Activated CD4-positive, alpha-beta memory T cell treated with anti-CD3 and anti-CD28 coated beads for 36 hours (primary cell): Measurements from ENCODE around the gene EAF1. TPM values are rescaled to one million over a fixed set of nuclear protein-coding genes. Genes with fewer than 3 reads are reported as not detected.

Source experiments
- CTCF ChIA-PET: fragments of 350-600 bp; sonication (Branson Sonifier 250); formaldehyde crosslinking; loops from one replicate; lab custom pipeline; 2021; ENCODE audit warnings: antibody characterized with exemption, inconsistent platforms; lab: Charles Lee
- POLR2A ChIA-PET: fragments of 350-600 bp; sonication (Branson Sonifier 250); formaldehyde crosslinking; loops from one replicate; lab custom pipeline; 2021; ENCODE audit warnings: antibody characterized with exemption; lab: Charles Lee
- DNase-seq: peaks from one replicate; pipeline ENCODE4 v3.0.0-alpha.2; 2020
- H3K27ac Mint-ChIP-seq: one replicate; pipeline ENCODE4 v1.8.0; 2021; ENCODE audit warnings: mixed read lengths
- H3K27me3 Mint-ChIP-seq: one replicate; pipeline ENCODE4 v1.8.0; 2021; ENCODE audit warnings: mixed read lengths
- H3K36me3 Mint-ChIP-seq: one replicate; pipeline ENCODE4 v1.8.0; 2021; ENCODE audit warnings: mixed read lengths
- H3K4me1 Mint-ChIP-seq: one replicate; pipeline ENCODE4 v1.8.0; 2021; ENCODE audit warnings: low read depth, mixed read lengths
- H3K4me3 Mint-ChIP-seq: one replicate; pipeline ENCODE4 v1.8.0; 2021; ENCODE audit warnings: mild to moderate bottlenecking, mixed read lengths
- H3K9me3 Mint-ChIP-seq: one replicate; pipeline ENCODE4 v1.8.0; 2021; ENCODE audit warnings: mixed read lengths
- intact Hi-C: fragments of 100-400 bp; cut with micrococcal nuclease; formaldehyde crosslinking; loops from one replicate; pipeline ENCODE4 v1.15.1; 2023
- total RNA-seq, 2 experiments: library from RNA; stranded (reverse); gene quantifications; one replicate each; pipeline ENCODE4 v1.2.3, GENCODE V29; 2021

EAF1 gene
- total RNA-seq, 2 experiments from 2014 or later, result 23.4 to 23.6 TPM

GRCh38 chr3:15436246-15436645 is 8.8 kb downstream of the EAF1 start:
- no peak for DNase-seq
- CTCF ChIA-PET, result interaction anchor here (1.1 kb wide), 1 partner anchor 317 kb away, joined by 4 read pairs; no protein-coding TSS in a partner anchor
- intact Hi-C loops, result no loop called here
- Mint-ChIP-seq H3K27ac (no peak overlapping the region), H3K4me1 (peaks cover 26% of the 10 kb centered on the region), H3K27me3 (no peaks in the 10 kb centered on the region), H3K9me3 (no peaks in the 10 kb centered on the region), H3K36me3 (peaks cover 54% of the 10 kb centered on the region), H3K4me3 (no peak overlapping the region)
- POLR2A ChIA-PET, result no interaction called here

- Mint-ChIP-seq H3K4me3 (no peak overlapping the region), H3K4me1 (peaks cover 18% of the 10 kb centered on the region), H3K27ac (peak overlapping the region; percentile 51), H3K36me3 (peaks cover 60% of the 10 kb centered on the region), H3K27me3 (no peaks in the 10 kb centered on the region), H3K9me3 (no peaks in the 10 kb centered on the region)
- ChIA-PET POLR2A (no interaction called here), CTCF (no interaction called here)
- intact Hi-C loops, result no loop called here
- DNase-seq, result no peak
Observed at GRCh38 chr3:15438983-15439382, 11.6 kb downstream of the EAF1 start.

GRCh38 chr3:15439476-15439875 is 12.1 kb downstream of the EAF1 start:
- DNase-seq, result no peak
- CTCF ChIA-PET, result no interaction called here
- no peak overlapping the region for H3K4me3 Mint-ChIP-seq
- no peaks in the 10 kb centered on the region for H3K9me3 Mint-ChIP-seq
- H3K27me3 Mint-ChIP-seq, result no peaks in the 10 kb centered on the region
- H3K4me1 Mint-ChIP-seq, result peaks cover 18% of the 10 kb centered on the region
- intact Hi-C loops, result no loop called here
- H3K27ac Mint-ChIP-seq, result no peak overlapping the region
- peaks cover 56% of the 10 kb centered on the region for H3K36me3 Mint-ChIP-seq
- POLR2A ChIA-PET, result no interaction called here

GRCh38 chr3:15440891-15441290 is 13.5 kb downstream of the EAF1 start:
- intact Hi-C loops, result no loop called here
- peaks cover 53% of the 10 kb centered on the region for H3K36me3 Mint-ChIP-seq
- H3K27ac Mint-ChIP-seq, result peak overlapping the region; percentile 39
- CTCF ChIA-PET, result no interaction called here
- POLR2A ChIA-PET, result no interaction called here
- H3K4me3 Mint-ChIP-seq, result no peak overlapping the region
- peaks cover 18% of the 10 kb centered on the region for H3K4me1 Mint-ChIP-seq
- DNase-seq, result no peak
- no peaks in the 10 kb centered on the region for H3K27me3 Mint-ChIP-seq
- no peaks in the 10 kb centered on the region for H3K9me3 Mint-ChIP-seq

GRCh38 chr3:15443826-15444524 is 16.6 kb downstream of the EAF1 start:
- no peaks in the 10 kb centered on the region for H3K9me3 Mint-ChIP-seq
- no peak for DNase-seq
- intact Hi-C loops, result no loop called here
- no peaks in the 10 kb centered on the region for H3K27me3 Mint-ChIP-seq
- H3K4me3 Mint-ChIP-seq, result no peak overlapping the region
- no peak overlapping the region for H3K27ac Mint-ChIP-seq
- CTCF ChIA-PET, result no interaction called here
- peaks cover 15% of the 10 kb centered on the region for H3K4me1 Mint-ChIP-seq
- H3K36me3 Mint-ChIP-seq, result peaks cover 32% of the 10 kb centered on the region
- POLR2A ChIA-PET, result no interaction called here

GRCh38 chr3:15449489-15450224 is 22.3 kb downstream of the EAF1 start:
- CTCF ChIA-PET, result no interaction called here
- POLR2A ChIA-PET, result no interaction called here
- H3K4me1 Mint-ChIP-seq, result no peaks in the 10 kb centered on the region
- H3K36me3 Mint-ChIP-seq, result peaks cover 2% of the 10 kb centered on the region
- H3K27me3 Mint-ChIP-seq, result no peaks in the 10 kb centered on the region
- intact Hi-C loops, result no loop called here
- H3K9me3 Mint-ChIP-seq, result no peaks in the 10 kb centered on the region
- H3K27ac Mint-ChIP-seq, result no peak overlapping the region
- no peak overlapping the region for H3K4me3 Mint-ChIP-seq
- DNase-seq, result no peak

- H3K27ac Mint-ChIP-seq, result no peak overlapping the region
- no peaks in the 10 kb centered on the region for H3K4me1 Mint-ChIP-seq
- no peaks in the 10 kb centered on the region for H3K27me3 Mint-ChIP-seq
- no peak for DNase-seq
- ChIA-PET POLR2A (no interaction called here), CTCF (no interaction called here)
- no peak overlapping the region for H3K4me3 Mint-ChIP-seq
- intact Hi-C loops, result no loop called here
- no peaks in the 10 kb centered on the region for H3K9me3 Mint-ChIP-seq
- H3K36me3 Mint-ChIP-seq, result no peaks in the 10 kb centered on the region
Observed at GRCh38 chr3:15450438-15451215, 23.2 kb downstream of the EAF1 start.

- ChIA-PET CTCF (no interaction called here), POLR2A (no interaction called here)
- no peaks in the 10 kb centered on the region for H3K4me1 Mint-ChIP-seq
- H3K4me3 Mint-ChIP-seq, result no peak overlapping the region
- H3K27ac Mint-ChIP-seq, result no peak overlapping the region
- no peaks in the 10 kb centered on the region for H3K36me3 Mint-ChIP-seq
- H3K27me3 Mint-ChIP-seq, result no peaks in the 10 kb centered on the region
- no peak for DNase-seq
- intact Hi-C loops, result no loop called here
- H3K9me3 Mint-ChIP-seq, result no peaks in the 10 kb centered on the region
Observed at GRCh38 chr3:15451216-15452113, 24.1 kb downstream of the EAF1 start.

GRCh38 chr3:15452156-15452555 is 24.8 kb downstream of the EAF1 start:
- intact Hi-C loops, result no loop called here
- Mint-ChIP-seq H3K27me3 (no peaks in the 10 kb centered on the region), H3K36me3 (no peaks in the 10 kb centered on the region), H3K4me3 (no peak overlapping the region), H3K9me3 (no peaks in the 10 kb centered on the region), H3K27ac (no peak overlapping the region), H3K4me1 (no peaks in the 10 kb centered on the region)
- CTCF ChIA-PET, result no interaction called here
- no peak for DNase-seq
- POLR2A ChIA-PET, result no interaction called here

- ChIA-PET POLR2A (no interaction called here), CTCF (no interaction called here)
- Mint-ChIP-seq H3K36me3 (no peaks in the 10 kb centered on the region), H3K27me3 (no peaks in the 10 kb centered on the region), H3K27ac (no peak overlapping the region), H3K9me3 (no peaks in the 10 kb centered on the region), H3K4me1 (no peaks in the 10 kb centered on the region), H3K4me3 (no peak overlapping the region)
- intact Hi-C loops, result no loop called here
- no peak for DNase-seq
Observed at GRCh38 chr3:15452961-15453360, 25.6 kb downstream of the EAF1 start.

GRCh38 chr3:15453501-15453900 is 26.1 kb downstream of the EAF1 start:
- H3K4me1 Mint-ChIP-seq, result no peaks in the 10 kb centered on the region
- DNase-seq, result no peak
- no peak overlapping the region for H3K4me3 Mint-ChIP-seq
- ChIA-PET CTCF (no interaction called here), POLR2A (interaction anchor here (1.0 kb wide), 1 partner anchor 14 kb away, joined by 3 read pairs; no protein-coding TSS in a partner anchor)
- no peaks in the 10 kb centered on the region for H3K27me3 Mint-ChIP-seq
- H3K9me3 Mint-ChIP-seq, result no peaks in the 10 kb centered on the region
- H3K27ac Mint-ChIP-seq, result no peak overlapping the region
- intact Hi-C loops, result no loop called here
- no peaks in the 10 kb centered on the region for H3K36me3 Mint-ChIP-seq
